ENCODE measurements around the gene TAOK3. TPM values are rescaled to one million over a fixed set of nuclear protein-coding genes. Genes with fewer than 3 reads are reported as not detected.

TAOK3 gene
- total and polyA plus RNA-seq, 4 donors: 19.9 to 54.5 (median 37.7) TPM

GRCh38 chr12:118358612-118359540, 13.8 kb downstream of the TAOK3 start:
- TF ChIP-seq, protein P1, sequence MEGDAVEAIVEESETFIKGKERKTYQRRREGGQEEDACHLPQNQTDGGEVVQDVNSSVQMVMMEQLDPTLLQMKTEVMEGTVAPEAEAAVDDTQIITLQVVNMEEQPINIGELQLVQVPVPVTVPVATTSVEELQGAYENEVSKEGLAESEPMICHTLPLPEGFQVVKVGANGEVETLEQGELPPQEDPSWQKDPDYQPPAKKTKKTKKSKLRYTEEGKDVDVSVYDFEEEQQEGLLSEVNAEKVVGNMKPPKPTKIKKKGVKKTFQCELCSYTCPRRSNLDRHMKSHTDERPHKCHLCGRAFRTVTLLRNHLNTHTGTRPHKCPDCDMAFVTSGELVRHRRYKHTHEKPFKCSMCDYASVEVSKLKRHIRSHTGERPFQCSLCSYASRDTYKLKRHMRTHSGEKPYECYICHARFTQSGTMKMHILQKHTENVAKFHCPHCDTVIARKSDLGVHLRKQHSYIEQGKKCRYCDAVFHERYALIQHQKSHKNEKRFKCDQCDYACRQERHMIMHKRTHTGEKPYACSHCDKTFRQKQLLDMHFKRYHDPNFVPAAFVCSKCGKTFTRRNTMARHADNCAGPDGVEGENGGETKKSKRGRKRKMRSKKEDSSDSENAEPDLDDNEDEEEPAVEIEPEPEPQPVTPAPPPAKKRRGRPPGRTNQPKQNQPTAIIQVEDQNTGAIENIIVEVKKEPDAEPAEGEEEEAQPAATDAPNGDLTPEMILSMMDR (IDR thresholded peaks at IDR 0.05; ENCODE audit: control extremely low read depth, extremely low read depth): no peak
- ATAC-seq (ENCODE audit: insufficient read depth, low FRiP score): no peak

DNA sequence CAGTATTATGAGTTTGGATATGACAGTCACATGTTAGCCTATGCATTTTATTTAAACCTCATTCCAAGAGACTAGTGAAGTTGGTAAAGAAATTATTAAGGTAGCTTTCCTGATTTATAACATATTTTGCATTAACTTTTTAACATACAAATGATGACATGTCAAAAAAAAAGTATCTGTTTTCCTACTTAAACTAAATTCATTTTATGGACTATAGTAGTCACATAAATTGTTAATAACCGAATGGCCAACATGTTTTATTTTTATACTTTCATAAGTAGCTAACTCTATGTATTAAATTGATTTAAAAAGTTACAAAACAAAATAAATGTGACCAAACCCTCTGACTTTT, 14.7 kb downstream of the TAOK3 start:
- H3K9me3 ChIP-seq (ENCODE audit: control insufficient read depth in 4 of 4, insufficient read depth in 3 of 4, low read length in 3 of 4): no peaks in the 10 kb centered on the region
- H3K27ac ChIP-seq (ENCODE audit: low read depth in 1 of 2, low read length in 1 of 2): no peak overlapping the region
- ATAC-seq (ENCODE audit: insufficient read depth, low FRiP score) (no peak), DNase-seq (no peak)
- H3K4me1 ChIP-seq (ENCODE audit: control insufficient read depth in 5 of 5, insufficient read depth in 5 of 5, low read length in 5 of 5): peaks cover 7 to 27% (median 7%) of the 10 kb centered on the region in 5 donors
- TF ChIP-seq, protein P1 (IDR thresholded peaks at IDR 0.05; ENCODE audit: control extremely low read depth, extremely low read depth): no peak
- no peaks in the 10 kb centered on the region for H3K27me3 ChIP-seq (ENCODE audit: control insufficient read depth in 3 of 3, insufficient read depth in 3 of 3, low read length in 2 of 3)
- H3K9ac ChIP-seq (ENCODE audit: insufficient read depth in 1 of 2, low read length in 2 of 2): peak overlapping the region in 1 of 2 donors; percentile 28
- no peak overlapping the region for H3K4me3 ChIP-seq
- WGBS, 2 donors: 58 to 65% methylated on average over 1 of the region's 1 CpG
- H3K36me3 ChIP-seq (ENCODE audit: control insufficient read depth in 4 of 4, insufficient read depth in 4 of 4, low read length in 4 of 4): no peaks in the 10 kb centered on the region

More at GRCh38 chr12:118358612-118359540, 13.8 kb downstream of the TAOK3 start:
- H3K9me3 ChIP-seq (ENCODE audit: control insufficient read depth in 4 of 4, insufficient read depth in 3 of 4, low read length in 3 of 4): no peaks in the 10 kb centered on the region
- peak overlapping the region in 1 of 2 donors; percentile 79 for H3K9ac ChIP-seq (ENCODE audit: insufficient read depth in 1 of 2, low read length in 2 of 2)
- H3K27me3 ChIP-seq (ENCODE audit: control insufficient read depth in 3 of 3, insufficient read depth in 3 of 3, low read length in 2 of 3): no peaks in the 10 kb centered on the region
- peaks cover under 1 to 22% (median 7%) of the 10 kb centered on the region in 5 donors for H3K4me1 ChIP-seq (ENCODE audit: control insufficient read depth in 5 of 5, insufficient read depth in 5 of 5, low read length in 5 of 5)
- DNase-seq: peak in 2 of 3 donors; percentile 52 to 62
- WGBS, 2 donors: 10 to 21% methylated on average over 7 of the region's 7 CpGs
- H3K36me3 ChIP-seq (ENCODE audit: control insufficient read depth in 4 of 4, insufficient read depth in 4 of 4, low read length in 4 of 4): no peaks in the 10 kb centered on the region
- no peak overlapping the region for H3K27ac ChIP-seq (ENCODE audit: low read depth in 1 of 2, low read length in 1 of 2)
- H3K4me3 ChIP-seq: no peak overlapping the region

- no peaks in the 10 kb centered on the region for H3K36me3 ChIP-seq (ENCODE audit: control insufficient read depth in 4 of 4, insufficient read depth in 4 of 4, low read length in 4 of 4)
- TF ChIP-seq, protein P1 (IDR thresholded peaks at IDR 0.05; ENCODE audit: control extremely low read depth, extremely low read depth): no peak
- 8 to 10% methylated on average over 7 of the region's 7 CpGs for WGBS, 2 donors
- no peaks in the 10 kb centered on the region for H3K9me3 ChIP-seq (ENCODE audit: control insufficient read depth in 4 of 4, insufficient read depth in 3 of 4, low read length in 3 of 4)
- no peak overlapping the region for H3K4me3 ChIP-seq
- H3K9ac ChIP-seq (ENCODE audit: insufficient read depth in 1 of 2, low read length in 2 of 2): peak overlapping the region in 1 of 2 donors; percentile 48
- peak; percentile 56 for ATAC-seq (ENCODE audit: insufficient read depth, low FRiP score)
- peaks cover 5 to 28% (median 7%) of the 10 kb centered on the region in 5 donors for H3K4me1 ChIP-seq (ENCODE audit: control insufficient read depth in 5 of 5, insufficient read depth in 5 of 5, low read length in 5 of 5)
- no peaks in the 10 kb centered on the region for H3K27me3 ChIP-seq (ENCODE audit: control insufficient read depth in 3 of 3, insufficient read depth in 3 of 3, low read length in 2 of 3)
- DNase-seq: peak; percentile 41 to 80 (median 75)
- H3K27ac ChIP-seq (ENCODE audit: low read depth in 1 of 2, low read length in 1 of 2): no peak overlapping the region
Measured at GRCh38 chr12:118357257-118358007, 15.3 kb downstream of the TAOK3 start.

Measured in lung (tissue), 12 donors.